Measurements from ENCODE around the gene GPN1.
"Not testable (repeated sequence)": the region's sequence is repeated elsewhere in the genome, so short reads cannot be mapped to it uniquely, and the experiment has no call there.

Gene GPN1

DNA sequence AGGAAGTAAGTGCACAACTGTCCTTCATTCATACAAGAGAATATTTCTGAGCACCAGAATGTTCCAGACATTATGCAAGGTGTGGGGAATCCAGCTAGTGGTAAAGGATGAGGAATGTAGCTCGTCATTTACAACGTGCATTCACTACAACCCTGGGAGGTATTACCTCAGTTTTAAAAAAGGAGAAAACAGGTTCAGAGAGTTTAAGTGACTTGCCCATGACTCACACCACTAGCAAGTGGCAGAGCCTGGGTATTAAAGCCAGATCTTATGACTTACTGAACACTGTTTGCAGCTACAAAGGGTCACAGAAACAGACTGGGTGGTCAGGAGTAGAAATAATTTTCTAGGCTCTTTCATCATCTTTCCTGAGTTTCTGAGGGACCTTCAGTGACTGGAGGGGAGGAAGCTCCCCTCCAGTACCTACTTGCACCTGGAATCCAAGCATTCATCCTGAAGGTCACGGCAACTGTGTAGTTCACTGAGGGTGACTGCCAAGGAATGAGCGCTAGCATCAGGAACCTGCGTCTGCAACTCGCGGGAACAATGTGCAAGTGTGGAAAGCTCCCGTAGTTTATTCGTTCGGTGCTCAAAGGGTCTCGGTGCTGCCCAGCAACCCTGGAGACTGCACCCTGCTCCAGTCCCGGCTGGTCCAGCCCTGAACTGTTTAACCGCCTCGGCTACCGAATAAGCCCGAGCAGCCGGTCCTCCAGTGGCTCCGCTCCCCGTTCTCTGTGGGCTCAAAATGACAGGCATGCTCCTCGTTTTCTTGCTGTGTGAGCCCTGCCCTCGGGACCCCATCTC lies 685 bp upstream of the GPN1 start:
- no peak for DNase-seq

DNA sequence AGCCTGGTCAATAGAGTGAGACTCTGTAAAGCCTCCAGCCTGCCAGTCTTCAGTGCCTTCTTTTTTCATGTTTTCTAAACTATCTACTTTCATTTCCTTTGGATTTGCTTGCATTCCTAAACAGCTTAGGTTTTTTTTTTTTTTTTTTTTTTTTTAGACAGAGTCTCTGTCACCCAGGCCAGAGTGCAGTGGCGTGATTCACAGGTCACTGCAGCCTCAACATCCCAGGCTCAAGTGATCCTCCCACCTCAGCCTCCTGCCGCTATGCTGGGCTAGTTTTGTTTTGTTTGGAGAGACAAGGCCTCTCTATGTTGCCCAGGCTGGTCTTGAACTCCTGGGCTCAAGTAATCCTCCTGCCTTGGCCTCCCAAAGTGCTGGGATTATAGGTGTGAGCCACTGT lies 1.4 kb downstream of the GPN1 start:
- not testable (repeated sequence) for DNase-seq

DNA sequence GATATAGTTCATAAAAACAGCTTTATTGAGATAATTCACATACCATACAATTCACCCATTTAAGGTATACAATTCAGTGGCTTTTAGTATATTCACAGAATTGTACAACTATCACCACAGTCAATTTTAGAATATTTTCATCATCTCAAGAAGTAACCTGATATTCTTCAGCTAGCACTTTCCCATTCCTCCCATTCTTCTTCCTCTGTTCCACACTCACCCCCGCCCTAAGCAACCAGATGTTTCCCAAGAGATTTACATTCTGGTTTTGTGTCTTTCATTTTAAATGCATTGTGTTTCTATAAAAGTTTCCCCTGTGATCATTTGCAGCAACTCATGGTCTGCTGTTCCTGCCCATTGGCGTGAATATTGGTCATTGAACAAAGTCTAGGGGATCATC lies 5.4 kb downstream of the GPN1 start:
- DNase-seq = no peak

DNA sequence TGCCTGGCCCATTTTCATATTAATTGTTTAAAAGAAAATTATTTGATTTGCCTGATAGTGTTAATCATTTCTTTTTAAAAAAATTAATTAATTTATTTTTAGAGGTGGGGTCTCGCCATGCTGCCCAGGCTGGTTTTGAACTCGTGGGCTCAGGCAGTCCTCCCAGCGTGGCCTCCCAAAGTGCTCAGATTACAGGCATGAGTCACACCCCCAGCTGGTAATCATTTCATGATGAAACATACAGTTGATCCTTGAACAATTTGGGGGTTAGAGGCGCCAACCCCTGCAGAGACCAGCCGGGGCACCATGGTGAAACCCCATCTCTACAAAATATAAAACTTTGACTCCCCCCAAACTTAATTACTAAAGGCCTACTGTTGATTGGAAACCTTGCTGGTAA lies 7.9 kb downstream of the GPN1 start:
- no peak for DNase-seq

DNA sequence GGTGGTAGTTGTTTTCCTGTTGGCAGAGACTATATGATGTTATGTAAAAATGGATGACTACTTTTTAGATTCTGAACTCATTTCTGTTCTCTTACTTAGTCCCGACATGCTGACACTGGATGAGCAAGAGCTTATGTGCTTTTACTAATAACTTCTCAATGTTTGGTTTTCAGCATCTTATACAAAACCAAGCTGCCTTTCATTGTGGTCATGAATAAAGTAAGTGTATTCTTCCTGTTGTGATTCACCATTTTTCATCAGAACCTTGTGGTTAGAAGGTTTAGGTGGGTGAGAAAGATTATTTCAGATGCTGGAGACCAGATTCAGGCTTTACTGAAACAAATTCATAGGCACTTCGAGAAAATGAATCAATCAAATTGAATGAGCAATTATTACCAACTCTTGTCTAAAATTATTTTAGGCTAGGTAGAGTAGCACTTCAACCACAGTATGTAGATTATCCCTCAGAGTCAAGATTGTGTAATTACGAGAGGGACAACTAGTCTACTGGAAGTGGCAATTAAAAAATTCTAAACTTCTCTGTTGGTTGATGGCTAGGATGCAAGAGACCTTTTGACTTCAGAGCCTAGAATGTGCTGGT lies 9.3 kb downstream of the GPN1 start:
- no peak for DNase-seq

- DNase-seq = no peak
Measured at GRCh38 chr2:27638709-27639108, 9.9 kb downstream of the GPN1 start.

DNA sequence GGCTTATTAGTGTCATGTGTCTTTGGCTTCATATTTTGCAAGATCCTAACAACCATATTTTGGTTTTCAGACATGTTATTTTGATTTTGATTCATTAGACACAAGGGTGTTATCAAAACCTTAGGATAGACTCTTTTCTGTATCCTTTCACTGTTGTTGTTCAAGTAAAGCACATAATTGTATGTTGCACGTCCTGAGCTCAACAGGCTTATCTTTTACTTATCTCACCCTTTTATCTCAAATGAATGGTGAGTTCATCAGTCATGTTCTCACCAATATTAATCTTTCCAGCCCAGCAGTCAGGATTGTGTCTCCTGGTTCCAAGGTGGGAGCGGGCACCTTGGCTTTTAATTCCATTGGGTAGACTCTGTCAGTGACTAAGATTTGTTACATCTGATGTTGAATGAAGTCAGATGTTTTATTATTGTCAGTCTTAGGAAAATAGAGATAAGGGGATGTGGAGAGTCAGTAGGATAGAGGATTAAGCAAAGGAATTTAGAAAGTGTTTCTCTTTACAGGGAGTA lies 11.9 kb downstream of the GPN1 start:
- no peak for DNase-seq

- DNase-seq = no peak
Measured at GRCh38 chr2:27645197-27645596, 16.3 kb downstream of the GPN1 start.

GRCh38 chr2:27647289-27647688 lies 18.4 kb downstream of the GPN1 start:
- DNase-seq = no peak

DNA sequence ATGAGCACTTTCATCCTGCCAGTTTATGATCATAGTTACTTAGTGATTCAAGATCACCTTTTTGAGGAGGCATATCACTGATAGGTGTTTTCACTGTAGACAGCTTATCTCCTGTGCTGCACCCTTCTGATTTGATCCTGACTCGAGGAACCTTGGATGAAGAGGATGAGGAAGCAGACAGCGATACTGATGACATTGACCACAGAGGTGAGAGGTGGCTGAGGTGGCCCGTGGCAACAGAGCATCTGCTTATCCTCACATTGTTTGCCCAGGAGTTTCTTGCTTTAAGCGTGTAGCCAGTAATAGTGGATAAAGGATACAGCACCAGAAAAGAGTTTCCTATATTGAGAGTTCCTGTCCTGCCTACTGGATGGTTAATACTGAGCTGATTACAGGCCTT lies 18.9 kb downstream of the GPN1 start:
- DNase-seq = no peak

DNA sequence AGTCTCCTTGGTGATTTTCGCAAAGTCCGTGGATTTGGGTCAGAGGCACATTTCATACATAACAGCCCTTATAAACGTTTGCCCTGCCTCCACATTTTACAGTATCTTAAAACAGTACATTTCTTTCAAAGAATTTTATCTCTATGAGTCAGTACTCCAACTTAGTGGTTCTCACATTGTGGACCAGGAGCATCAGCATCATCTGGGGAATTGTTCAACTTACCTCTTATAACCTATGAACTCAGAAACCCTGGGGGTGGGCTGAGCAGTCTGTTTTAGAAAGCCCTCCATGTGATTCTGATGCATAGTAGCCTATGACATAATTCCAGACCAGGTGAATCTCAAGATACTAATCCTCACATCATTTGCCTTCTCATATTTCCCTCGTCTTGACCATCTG lies 22.2 kb downstream of the GPN1 start:
- no peak for DNase-seq

DNA sequence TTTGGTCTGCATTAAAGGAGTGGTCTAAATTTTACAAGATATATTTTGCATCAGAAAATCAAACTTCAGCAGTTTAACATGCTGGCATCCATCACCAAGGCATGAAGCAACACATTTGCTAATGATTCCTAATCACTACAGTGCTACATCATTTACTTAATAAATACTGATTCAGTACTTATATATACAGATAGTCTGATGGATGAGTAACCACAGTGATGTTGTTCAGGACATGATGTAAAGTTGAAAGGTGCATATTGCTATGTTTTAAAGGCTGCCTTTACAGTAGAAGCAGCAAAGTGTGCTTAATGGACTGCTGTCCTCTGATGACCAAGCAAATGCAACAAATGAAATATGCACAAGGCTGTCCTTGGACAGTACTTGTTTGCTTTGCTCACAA lies 23.5 kb downstream of the GPN1 start:
- no peak for DNase-seq

- no peak for DNase-seq
Measured at GRCh38 chr2:27652790-27653189, 23.9 kb downstream of the GPN1 start.

- DNase-seq = no peak
Measured at GRCh38 chr2:27653397-27653796, 24.5 kb downstream of the GPN1 start.

DNA sequence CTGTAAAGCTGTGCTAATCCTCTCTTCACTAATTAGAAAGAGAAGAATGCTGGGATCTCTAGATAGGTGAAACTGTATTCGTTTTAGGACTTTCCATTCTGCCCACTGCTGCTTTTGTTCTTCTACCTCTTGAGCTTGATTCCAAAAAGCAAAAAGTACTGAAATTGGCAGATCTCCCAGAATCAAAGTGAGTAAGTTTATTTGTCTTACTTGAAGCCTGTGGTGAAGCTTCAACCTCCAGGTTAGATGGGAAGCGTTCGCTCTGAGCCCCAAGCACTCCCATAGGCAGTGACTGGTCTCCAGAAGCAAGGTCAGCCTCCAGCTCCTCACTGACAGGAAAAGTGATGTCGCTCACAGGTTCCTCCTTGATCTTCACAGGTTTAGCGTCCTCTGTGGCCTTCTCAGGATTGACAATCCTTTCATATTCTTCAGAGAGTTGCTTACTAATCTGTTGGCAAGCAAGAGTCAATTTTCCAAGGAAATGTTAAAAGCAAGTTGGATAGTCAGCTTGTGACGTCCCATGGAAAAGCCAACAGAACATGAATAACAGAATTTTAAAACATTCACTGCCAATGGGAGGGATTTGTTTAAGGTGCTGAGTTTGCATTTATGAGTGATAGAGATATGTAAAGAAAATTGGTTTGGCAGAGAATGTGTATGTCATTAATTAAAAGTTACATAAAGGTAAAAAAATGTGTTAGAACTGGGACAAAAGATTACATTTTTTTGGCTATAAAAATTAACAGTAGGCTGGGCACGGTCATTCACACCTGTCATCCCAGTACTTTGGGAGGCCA lies 26.5 kb downstream of the GPN1 start:
- DNase-seq = no peak

DNA sequence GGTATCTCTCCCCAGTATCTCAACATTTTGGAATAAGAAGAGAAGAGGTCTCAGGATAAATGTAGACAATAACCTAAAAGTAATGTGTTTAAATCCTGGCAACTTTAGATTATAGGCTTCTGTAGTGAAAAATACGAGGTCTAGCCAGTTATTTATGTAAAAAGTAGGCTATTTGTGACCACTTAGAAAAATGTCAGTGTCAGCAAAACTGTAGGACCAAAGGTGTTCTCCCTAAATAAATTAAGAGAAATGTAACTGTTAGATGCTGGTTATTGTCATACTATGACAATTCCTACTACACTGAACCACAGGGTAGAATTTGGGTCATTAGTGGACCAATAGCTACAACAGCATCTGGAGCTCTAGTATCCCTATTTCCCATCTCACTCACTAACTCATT lies 32.5 kb downstream of the GPN1 start:
- DNase-seq = no peak

DNA sequence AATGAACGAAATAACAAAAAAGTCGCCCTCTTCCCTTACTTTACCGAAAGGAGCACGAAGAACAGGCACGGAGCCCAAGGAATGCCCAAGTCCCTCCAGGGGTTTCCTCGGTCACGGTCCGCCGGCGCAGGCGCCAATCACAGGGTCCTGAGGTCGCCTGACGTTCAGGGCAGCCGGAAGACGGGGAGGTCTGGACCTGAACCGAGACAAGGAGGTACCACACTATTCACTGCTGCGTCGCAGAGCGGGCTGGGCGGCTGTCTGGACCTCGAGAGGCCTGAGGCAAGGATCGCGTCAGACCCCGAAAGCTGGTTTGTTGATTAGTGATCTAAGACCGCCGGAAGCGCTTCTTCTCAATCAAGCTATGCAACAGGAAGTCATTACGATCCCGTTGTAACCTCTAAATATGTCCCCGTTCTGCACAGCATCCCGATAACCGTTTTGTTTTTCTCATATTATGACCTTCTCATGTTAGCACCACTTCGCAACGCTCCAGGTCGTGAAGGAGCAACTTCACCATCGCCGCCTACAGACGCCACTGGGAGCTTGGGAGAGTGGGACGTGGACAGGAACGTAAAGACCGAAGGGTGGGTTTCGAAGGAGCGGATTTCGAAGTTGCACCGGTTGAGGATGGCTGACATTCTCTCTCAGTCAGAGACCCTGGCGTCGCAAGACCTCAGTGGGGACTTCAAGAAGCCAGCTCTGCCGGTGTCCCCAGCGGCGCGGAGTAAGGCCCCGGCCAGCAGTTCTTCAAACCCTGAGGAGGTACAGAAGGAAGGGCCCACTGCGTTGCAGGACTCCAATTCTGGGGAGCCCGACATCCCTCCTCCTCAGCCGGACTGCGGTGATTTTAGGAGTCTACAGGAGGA lies 34.7 kb downstream of the GPN1 start, which contains the start of the genes SLC4A1AP and SUPT7L:
Gene SLC4A1AP, plus strand, starts transcription at position 605 of the 869 bp plus-strand sequence. Its CDS starts 26 bp downstream, at position 631.
Gene SUPT7L, minus strand, starts transcription at position 330 of the 869 bp plus-strand sequence. CDS start 1,422 bp downstream, outside the sequence.
- peak; percentile 75 for DNase-seq

DNA sequence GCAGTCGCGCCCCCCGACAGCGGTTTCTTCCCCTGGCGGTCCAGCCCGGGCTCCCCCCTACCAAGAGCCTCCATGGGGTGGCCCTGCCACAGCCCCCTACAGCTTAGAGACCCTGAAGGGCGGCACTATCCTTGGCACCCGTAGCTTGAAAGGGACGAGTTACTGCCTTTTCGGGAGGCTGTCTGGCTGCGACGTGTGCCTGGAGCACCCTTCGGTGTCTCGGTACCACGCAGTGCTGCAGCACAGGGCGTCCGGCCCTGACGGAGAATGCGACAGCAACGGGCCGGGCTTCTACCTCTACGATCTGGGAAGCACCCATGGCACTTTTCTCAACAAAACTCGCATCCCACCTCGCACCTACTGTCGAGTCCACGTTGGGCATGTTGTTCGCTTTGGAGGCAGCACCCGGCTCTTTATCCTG lies 35.3 kb downstream of the GPN1 start:
- DNase-seq = no peak

GRCh38 chr2:27664622-27665363 lies 35.9 kb downstream of the GPN1 start:
- no peak for DNase-seq

GRCh38 chr2:27667446-27667845 lies 38.6 kb downstream of the GPN1 start:
- no peak for DNase-seq

DNA sequence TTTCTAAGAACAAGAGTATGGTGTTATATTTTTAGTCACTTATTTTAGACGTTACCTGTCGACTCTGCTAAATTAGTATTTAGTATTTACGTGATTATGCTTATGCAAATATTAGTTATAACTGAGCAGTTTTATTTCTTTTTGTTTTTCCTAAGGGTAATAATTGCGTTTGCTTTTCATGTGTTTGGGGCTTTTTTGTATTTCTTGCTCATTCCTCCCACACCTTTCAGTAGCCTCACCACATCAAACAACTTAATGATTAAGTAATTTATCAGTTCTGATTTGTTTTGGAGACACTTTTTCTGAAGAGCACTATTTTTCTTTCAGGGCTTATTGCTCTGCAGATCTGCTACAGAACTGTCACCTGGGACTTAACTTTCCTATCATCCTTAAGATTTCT lies 42.4 kb downstream of the GPN1 start:
- DNase-seq = no peak

Data from NCI-H1092 treated with DMSO at 0.1 percent for 48 hours (cell line).